ENCODE measurements around the gene VENTX. TPM values are rescaled to one million over a fixed set of nuclear protein-coding genes. Genes with fewer than 3 reads are reported as not detected.

VENTX gene
- polyA plus RNA-seq, 1 donor (not counting 4 experiments of a cell fraction or from before 2014, with no cell fraction given): not detected

DNA sequence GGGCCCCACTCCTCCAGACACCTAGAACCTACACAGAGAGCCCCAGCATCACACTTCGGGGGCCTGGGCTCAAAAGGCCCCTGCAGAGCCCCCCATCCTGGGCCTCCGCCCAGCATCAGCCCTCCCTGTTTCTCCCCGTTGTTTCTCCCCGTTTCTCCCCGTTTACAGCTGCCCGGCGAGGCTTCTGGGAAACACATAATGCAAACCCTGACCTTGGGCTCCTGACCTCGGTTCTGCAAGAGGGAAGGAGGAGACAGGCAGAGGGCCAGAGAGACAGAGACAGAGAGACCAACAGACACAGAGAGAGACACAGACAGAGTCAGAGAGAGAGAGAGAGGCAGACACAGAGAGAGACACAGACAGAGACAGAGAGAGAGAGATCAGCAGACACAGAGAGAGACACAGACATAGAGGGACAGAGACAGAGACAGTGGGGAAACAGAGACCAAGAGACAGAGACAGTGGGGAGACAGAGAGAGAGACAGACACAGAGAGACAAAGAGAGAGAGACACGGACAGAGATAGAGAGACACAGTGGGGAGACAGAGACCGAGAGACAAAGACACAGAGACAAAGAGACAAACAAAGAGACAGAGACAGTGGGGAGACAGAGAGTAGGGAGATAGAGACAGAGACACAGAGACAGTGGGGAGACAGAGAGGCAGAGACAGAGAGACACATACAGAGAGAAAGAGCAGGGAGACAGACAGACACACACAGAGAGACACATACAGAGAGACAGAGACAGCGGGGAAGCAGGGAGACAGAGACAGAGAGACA lies 12.5 kb downstream of the VENTX start:
- Histone ChIP-seq H3K79me2 (ENCODE audit: control insufficient read depth, insufficient read depth, low read length) (no peaks in the 10 kb centered on the region), H3K27ac (ENCODE audit: control insufficient read depth, insufficient read depth, low read length) (no peak overlapping the region), H3K9ac (ENCODE audit: control insufficient read depth, extremely low read depth, insufficient read depth, low read length) (no peak overlapping the region), H3K9me1 (ENCODE audit: control insufficient read depth, extremely low read depth, insufficient read depth, low read length) (no peaks in the 10 kb centered on the region), H3K36me3 (ENCODE audit: control insufficient read depth in 2 of 2, extremely low read depth in 1 of 2, insufficient read depth in 2 of 2, low read length in 2 of 2) (no peaks in the 10 kb centered on the region), H3K27me3 (ENCODE audit: control insufficient read depth, extremely low read depth, insufficient read depth, low read length) (peaks cover 28% of the 10 kb centered on the region), H3K9me3 (ENCODE audit: control insufficient read depth, low read depth, low read length) (no peaks in the 10 kb centered on the region), H4K20me1 (ENCODE audit: control insufficient read depth, extremely low read depth, insufficient read depth, low read length) (no peaks in the 10 kb centered on the region), H3K4me1 (ENCODE audit: control insufficient read depth, extremely low read depth, insufficient read depth, low read length) (no peaks in the 10 kb centered on the region), H2AFZ (ENCODE audit: control insufficient read depth, low read length) (no peak overlapping the region), H3K4me3 (ENCODE audit: control insufficient read depth in 2 of 3, extremely low read depth in 1 of 3, insufficient read depth in 2 of 3, low read depth in 1 of 3, low read length in 3 of 3) (no peak overlapping the region), H3K4me2 (ENCODE audit: control insufficient read depth, extremely low read depth, insufficient read depth, low read depth, low read length) (no peak overlapping the region)
- dilution Hi-C loops (cut with MboI; ENCODE audit: extremely low pct_ligation_motif_present, low sequenced_read_pairs): no loop called here
- FAIRE-seq: no peak
- no peak for DNase-seq (ENCODE audit: low read depth, low spot score)
- peak; percentile 22 for TF ChIP-seq EZH2 (IDR thresholded peaks at IDR 0.05; ENCODE audit: low read length)
- TF ChIP-seq, protein P1, sequence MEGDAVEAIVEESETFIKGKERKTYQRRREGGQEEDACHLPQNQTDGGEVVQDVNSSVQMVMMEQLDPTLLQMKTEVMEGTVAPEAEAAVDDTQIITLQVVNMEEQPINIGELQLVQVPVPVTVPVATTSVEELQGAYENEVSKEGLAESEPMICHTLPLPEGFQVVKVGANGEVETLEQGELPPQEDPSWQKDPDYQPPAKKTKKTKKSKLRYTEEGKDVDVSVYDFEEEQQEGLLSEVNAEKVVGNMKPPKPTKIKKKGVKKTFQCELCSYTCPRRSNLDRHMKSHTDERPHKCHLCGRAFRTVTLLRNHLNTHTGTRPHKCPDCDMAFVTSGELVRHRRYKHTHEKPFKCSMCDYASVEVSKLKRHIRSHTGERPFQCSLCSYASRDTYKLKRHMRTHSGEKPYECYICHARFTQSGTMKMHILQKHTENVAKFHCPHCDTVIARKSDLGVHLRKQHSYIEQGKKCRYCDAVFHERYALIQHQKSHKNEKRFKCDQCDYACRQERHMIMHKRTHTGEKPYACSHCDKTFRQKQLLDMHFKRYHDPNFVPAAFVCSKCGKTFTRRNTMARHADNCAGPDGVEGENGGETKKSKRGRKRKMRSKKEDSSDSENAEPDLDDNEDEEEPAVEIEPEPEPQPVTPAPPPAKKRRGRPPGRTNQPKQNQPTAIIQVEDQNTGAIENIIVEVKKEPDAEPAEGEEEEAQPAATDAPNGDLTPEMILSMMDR (optimal IDR thresholded peaks at IDR 0.05 in 1 of 3, IDR thresholded peaks at IDR 0.05 in 1 of 3, conservative IDR thresholded peaks at IDR 0.05 in 1 of 3; ENCODE audit: extremely low read depth in 1 of 3, insufficient read depth in 2 of 3, low read length in 3 of 3): no peak

DNA sequence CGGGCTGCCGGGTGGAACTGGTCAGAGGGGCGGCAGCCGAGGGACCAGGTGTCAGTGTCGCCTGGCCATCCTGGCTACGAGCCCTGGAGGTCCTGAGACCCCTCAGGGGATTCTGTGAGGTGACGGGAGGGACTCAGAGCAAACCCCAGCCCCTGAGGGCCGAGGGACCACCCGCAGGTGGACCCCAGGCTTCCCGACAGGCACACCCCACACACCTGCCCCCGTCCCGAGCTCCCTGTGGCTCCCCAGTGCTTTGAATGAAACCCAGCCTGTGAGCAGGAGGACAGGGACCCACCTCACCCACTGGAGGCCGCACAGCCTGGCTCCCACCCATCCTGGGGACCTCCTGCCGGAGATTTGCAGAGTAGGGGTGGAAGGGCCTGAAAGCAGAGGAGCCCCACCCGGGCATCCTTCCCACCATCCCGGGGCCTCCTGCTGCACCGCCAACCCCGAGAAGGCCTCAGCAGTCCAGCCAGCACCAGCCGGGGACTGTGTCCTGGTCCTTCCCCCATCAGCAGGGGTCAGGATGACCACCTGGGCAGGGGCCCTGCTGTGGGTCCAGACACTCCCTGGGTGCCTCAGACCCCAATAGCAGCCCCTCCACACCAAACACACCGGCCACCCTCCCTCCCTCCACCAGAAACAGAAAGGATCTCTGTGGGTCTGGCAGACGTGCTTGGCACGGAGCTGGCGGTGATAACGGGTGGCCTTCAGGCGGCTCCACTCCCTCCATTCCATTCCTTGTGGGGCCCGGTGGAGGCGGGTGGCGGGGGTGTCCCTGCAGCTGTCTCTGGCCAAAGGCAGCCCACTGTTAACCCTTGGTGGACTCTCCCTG lies 13.9 kb downstream of the VENTX start:
- Histone ChIP-seq H3K9me3 (ENCODE audit: control insufficient read depth, low read depth, low read length) (no peaks in the 10 kb centered on the region), H2AFZ (ENCODE audit: control insufficient read depth, low read length) (no peak overlapping the region), H3K4me1 (ENCODE audit: control insufficient read depth, extremely low read depth, insufficient read depth, low read length) (no peaks in the 10 kb centered on the region), H3K9me1 (ENCODE audit: control insufficient read depth, extremely low read depth, insufficient read depth, low read length) (no peaks in the 10 kb centered on the region), H3K79me2 (ENCODE audit: control insufficient read depth, insufficient read depth, low read length) (no peaks in the 10 kb centered on the region), H4K20me1 (ENCODE audit: control insufficient read depth, extremely low read depth, insufficient read depth, low read length) (no peaks in the 10 kb centered on the region), H3K4me3 (ENCODE audit: control insufficient read depth in 2 of 3, extremely low read depth in 1 of 3, insufficient read depth in 2 of 3, low read depth in 1 of 3, low read length in 3 of 3) (no peak overlapping the region), H3K4me2 (ENCODE audit: control insufficient read depth, extremely low read depth, insufficient read depth, low read depth, low read length) (no peak overlapping the region), H3K36me3 (ENCODE audit: control insufficient read depth in 2 of 2, extremely low read depth in 1 of 2, insufficient read depth in 2 of 2, low read length in 2 of 2) (no peaks in the 10 kb centered on the region), H3K27me3 (ENCODE audit: control insufficient read depth, extremely low read depth, insufficient read depth, low read length) (peaks cover 25% of the 10 kb centered on the region), H3K27ac (ENCODE audit: control insufficient read depth, insufficient read depth, low read length) (no peak overlapping the region), H3K9ac (ENCODE audit: control insufficient read depth, extremely low read depth, insufficient read depth, low read length) (no peak overlapping the region)
- no peak for FAIRE-seq
- dilution Hi-C loops (cut with MboI; ENCODE audit: extremely low pct_ligation_motif_present, low sequenced_read_pairs): no loop called here
- TF ChIP-seq, protein P1 (optimal IDR thresholded peaks at IDR 0.05 in 1 of 3, IDR thresholded peaks at IDR 0.05 in 1 of 3, conservative IDR thresholded peaks at IDR 0.05 in 1 of 3; ENCODE audit: extremely low read depth in 1 of 3, insufficient read depth in 2 of 3, low read length in 3 of 3): no peak
- DNase-seq (ENCODE audit: low read depth, low spot score): no peak
